H1 (cell line): ENCODE results near the gene MUC4. TPM values are rescaled to one million over a fixed set of nuclear protein-coding genes. Genes with fewer than 3 reads are reported as not detected.

Experiments used
- CTCF ChIA-PET: fragments of 300-600 bp; sonication (Branson Sonifier 250); formaldehyde crosslinking; loops from one replicate; lab custom pipeline; 2021; ENCODE audit not compliant: partially characterized antibody; lab: Charles Lee
- POLR2A ChIA-PET: fragments of 300-600 bp; sonication (Branson Sonifier 250); formaldehyde crosslinking; loops from one replicate; lab custom pipeline; 2021; ENCODE audit warnings: inconsistent platforms; ENCODE audit not compliant: partially characterized antibody; lab: Charles Lee
- DNase-seq, 2 experiments: peaks; one replicate each; pipeline versions ENCODE4 v3.0.0 to v3.0.0-alpha.2; 2010 to 2022; ENCODE audit warnings: low spot score in 2 of 2, low read depth in 1 of 2, mixed read lengths in 1 of 2
- FAIRE-seq: peaks from 2 replicates; lab custom pipeline; 2011; peaks lifted over from hg19 to GRCh38; lab: Jason Lieb, UNC
- H2AFZ ChIP-seq: 2 replicates; pipeline ENCODE4 v1.8.1; 2012; ENCODE audit warnings: low read length, inconsistent platforms
- H2AK5ac ChIP-seq: 2 replicates; pipeline ENCODE4 v1.6.1; 2013; ENCODE audit warnings: low read depth, low read length
- H2BK120ac ChIP-seq: replicated peaks from 2 replicates; pipeline ENCODE3; 2013; ENCODE audit warnings: low read depth, low read length, inconsistent platforms
- H2BK12ac ChIP-seq: 2 replicates; pipeline ENCODE4 v1.6.1; 2013; ENCODE audit warnings: low read depth, low read length
- H2BK15ac ChIP-seq: 2 replicates; pipeline ENCODE4 v1.6.1; 2013; ENCODE audit warnings: low read length
- H2BK20ac ChIP-seq: 2 replicates; pipeline ENCODE4 v1.6.1; 2013; ENCODE audit warnings: low read length
- H2BK5ac ChIP-seq: 2 replicates; pipeline ENCODE4 v1.6.1; 2013; ENCODE audit warnings: low read depth, low read length
- H3K14ac ChIP-seq: 2 replicates; pipeline ENCODE4 v1.6.1; 2013; ENCODE audit warnings: inconsistent platforms; ENCODE audit not compliant: insufficient read length
- H3K18ac ChIP-seq: 2 replicates; pipeline ENCODE4 v1.6.1; 2013; ENCODE audit warnings: low read length; ENCODE audit errors: extremely low read depth
- H3K23ac ChIP-seq: 2 replicates; pipeline ENCODE4 v1.6.1; 2013; ENCODE audit warnings: inconsistent platforms; ENCODE audit not compliant: insufficient read length
- H3K23me2 ChIP-seq: 2 replicates; pipeline ENCODE4 v1.6.1; 2013; ENCODE audit warnings: low read depth, low read length
- H3K27ac ChIP-seq: 2 replicates; pipeline ENCODE4 v1.6.1; 2011; ENCODE audit warnings: low read depth, low read length, inconsistent platforms
- H3K27me3 ChIP-seq, 4 experiments: replicated peaks in 1 of 4; 1 replicate in 1 of 4; 2 replicates in 3 of 4; pipeline versions ENCODE4 v1.6.1 to v1.8.1; 2011 to 2013; ENCODE audit warnings: low read length in 3 of 4, mild to moderate bottlenecking in 3 of 4, inconsistent platforms in 2 of 4, mixed read lengths in 2 of 4, moderate library complexity in 1 of 4; ENCODE audit not compliant: control insufficient read depth in 3 of 4, insufficient read depth in 3 of 4; ENCODE audit errors: extremely low read depth in 1 of 4
- H3K36me3 ChIP-seq, 4 experiments: 2 replicates each; pipeline versions ENCODE4 v1.6.1 to v1.8.1; 2011 to 2013; ENCODE audit warnings: mild to moderate bottlenecking in 4 of 4, low read length in 3 of 4, moderate library complexity in 2 of 4, control low read depth in 1 of 4, inconsistent platforms in 1 of 4; ENCODE audit not compliant: insufficient read depth in 4 of 4, control insufficient read depth in 2 of 4
- H3K4ac ChIP-seq: replicated peaks from 2 replicates; pipeline ENCODE3; 2013; ENCODE audit warnings: low read length, low read depth, mixed read lengths, inconsistent platforms; ENCODE audit not compliant: insufficient read length
- H3K4me1 ChIP-seq, 4 experiments: replicated peaks in 1 of 4; 1 replicate in 1 of 4; 2 replicates in 3 of 4; pipeline versions ENCODE4 v1.6.1 to v1.8.1; 2011 to 2013; ENCODE audit warnings: low read length in 3 of 4, inconsistent platforms in 2 of 4, mixed read lengths in 1 of 4; ENCODE audit not compliant: insufficient read depth in 4 of 4, control insufficient read depth in 3 of 4
- H3K4me2 ChIP-seq, 2 experiments: 2 replicates each; pipeline versions ENCODE4 v1.6.1 to v1.8.1; 2011 to 2013; ENCODE audit warnings: low read depth in 2 of 2, low read length in 2 of 2, control low read depth in 1 of 2, inconsistent platforms in 1 of 2, mild to moderate bottlenecking in 1 of 2; ENCODE audit not compliant: insufficient read depth in 1 of 2
- H3K4me3 ChIP-seq, 4 experiments: fragments of 200-600, 300-600 bp in 1 of 4; sonication (generic), shearing (Covaris generic), sonication (Bioruptor Twin) in 1 of 4; 2 replicates each; pipeline versions ENCODE4 v1.5.1 to v1.8.1; 2011 to 2016; ENCODE audit warnings: low read length in 4 of 4, low read depth in 3 of 4, control low read depth in 2 of 4, inconsistent platforms in 2 of 4, mild to moderate bottlenecking in 2 of 4, mixed read lengths in 1 of 4, moderate library complexity in 1 of 4; ENCODE audit not compliant: insufficient read depth in 2 of 4; ENCODE audit errors: extremely low read depth in 1 of 4
- H3K56ac ChIP-seq: replicated peaks from 2 replicates; pipeline ENCODE3; 2013; ENCODE audit warnings: low read depth, mild to moderate bottlenecking, mixed read lengths, low read length, inconsistent platforms; ENCODE audit not compliant: insufficient read length
- H3K79me1 ChIP-seq: 2 replicates; pipeline ENCODE4 v1.6.1; 2013; ENCODE audit warnings: low read depth, low read length, control low read depth
- H3K79me2 ChIP-seq, 2 experiments: 2 replicates each; pipeline versions ENCODE4 v1.6.1 to v1.8.1; 2012 to 2013; ENCODE audit warnings: low read length in 2 of 2, mild to moderate bottlenecking in 2 of 2, inconsistent platforms in 1 of 2; ENCODE audit not compliant: insufficient read depth in 2 of 2, control insufficient read depth in 1 of 2
- H3K9ac ChIP-seq, 4 experiments: replicated peaks in 1 of 4; 1 replicate in 1 of 4; 2 replicates in 3 of 4; pipeline versions ENCODE4 v1.6.1 to v1.8.1; 2011 to 2013; ENCODE audit warnings: low read depth in 3 of 4, low read length in 3 of 4, control low read depth in 2 of 4, mild to moderate bottlenecking in 2 of 4, moderate library complexity in 2 of 4, inconsistent platforms in 1 of 4; ENCODE audit errors: extremely low read depth in 1 of 4
- H3K9me3 ChIP-seq, 2 experiments: 2 replicates each; pipeline versions ENCODE4 v1.6.1 to v1.8.1; 2012 to 2013; ENCODE audit warnings: mild to moderate bottlenecking in 2 of 2, moderate library complexity in 2 of 2, control low read depth in 1 of 2, inconsistent platforms in 1 of 2, low read depth in 1 of 2, low read length in 1 of 2, mixed read lengths in 1 of 2; ENCODE audit not compliant: insufficient read depth in 2 of 2
- H4K20me1 ChIP-seq, 2 experiments: replicated peaks in 1 of 2; 2 replicates each; pipeline versions ENCODE3 to v1.8.1; 2011 to 2013; ENCODE audit warnings: inconsistent platforms in 2 of 2, low read length in 2 of 2, mild to moderate bottlenecking in 1 of 2; ENCODE audit not compliant: insufficient read depth in 2 of 2, control insufficient read depth in 1 of 2
- H4K5ac ChIP-seq: 2 replicates; pipeline ENCODE4 v1.6.1; 2013; ENCODE audit warnings: low read length, low read depth, mixed read lengths, inconsistent platforms; ENCODE audit not compliant: insufficient read length
- H4K8ac ChIP-seq: 2 replicates; pipeline ENCODE4 v1.8.0; 2013; ENCODE audit warnings: mild to moderate bottlenecking, moderate library complexity, low read length, inconsistent platforms; ENCODE audit not compliant: insufficient read depth; ENCODE audit errors: extremely low read depth
- H4K91ac ChIP-seq: replicated peaks from 2 replicates; pipeline ENCODE3; 2013; ENCODE audit warnings: low read length, mixed read lengths, inconsistent platforms; ENCODE audit not compliant: insufficient read length
- EZH2 ChIP-seq: fragments of 200-600 bp; sonication (generic); IDR thresholded peaks from 2 replicates; pipeline ENCODE4 v1.7.1; 2012; ENCODE audit warnings: low read depth, mild to moderate bottlenecking, moderate library complexity, low read length, inconsistent platforms; ENCODE audit not compliant: severe bottlenecking
- RBBP5 ChIP-seq: IDR thresholded peaks from 2 replicates; pipeline ENCODE4 v1.7.1; 2012; ENCODE audit warnings: low read depth, mild to moderate bottlenecking, inconsistent platforms, low read length, moderate library complexity, borderline replicate concordance
- TAF1 ChIP-seq: IDR thresholded peaks from 2 replicates; pipeline ENCODE4 v1.6.1; 2011; ENCODE audit warnings: mild to moderate bottlenecking, low read depth, low read length
- WGBS, 2 experiments: shearing (Covaris generic) in 1 of 2; methylation state at CpG; one replicate each; pipeline versions ENCODE4 v1.1.6 to v1.1.7; 2013 to 2015; ENCODE audit warnings: low lambda C conversion rate in 2 of 2, mixed read lengths in 2 of 2, inconsistent platforms in 1 of 2, low coverage in 1 of 2, missing lambda C conversion rate in 1 of 2; ENCODE audit not compliant: insufficient replicate concordance in 2 of 2, insufficient coverage in 1 of 2, insufficient read length in 1 of 2; ENCODE audit errors: extremely low coverage in 1 of 2, missing lambda C conversion rate in 1 of 2; 5-methylcytosine and 5-hydroxymethylcytosine counted together
- polyA plus RNA-seq, 7 experiments: library from polyadenylated mRNA; depleted of rRNA in 3 of 7; stranded (reverse) in 5 of 7; unstranded in 2 of 7; fragments of >200 nt in 5 of 7; fragments of 200-250 nt in 2 of 7; gene quantifications; 1 replicate in 5 of 7; 2 replicates in 1 of 7; 4 replicates in 1 of 7; pipeline versions ENCODE4 v1.2.1 to v1.2.3, GENCODE V29; 2011 to 2013; ENCODE audit warnings: missing spikeins in 2 of 7, mixed read lengths in 2 of 7
- total RNA-seq: library from RNA; stranded (reverse); fragmentation: NEBNext Ultra II Directional; extraction: Animal tissue kit (Norgen Biotek cat#: 25700); gene quantifications from 2 replicates; pipeline ENCODE4 v1.2.1, GENCODE V29; 2021

Gene MUC4
- total and polyA plus RNA-seq, 2 of the 8 experiments (the other 6 are each of a cell fraction or from before 2014, with no cell fraction given) = 0.89 to 2.0 TPM

GRCh38 chr3:195823280-195823679 lies 11.6 kb upstream of the MUC4 start:
- H3K56ac ChIP-seq = no peak overlapping the region
- no peak for DNase-seq
- H2AFZ ChIP-seq = no peak overlapping the region
- H2BK120ac ChIP-seq = no peak overlapping the region
- no peak overlapping the region for H2BK20ac ChIP-seq
- H3K4ac ChIP-seq = no peak overlapping the region
- ChIA-PET CTCF (interaction anchor here (1.1 to 2.8 kb wide), 3 partner anchors 22 to 71 kb away, joined by 3 to 18 read pairs (median 3); no protein-coding TSS in a partner anchor), POLR2A (interaction anchor here (1.3 kb wide), 1 partner anchor 75 kb away, joined by 4 read pairs; no protein-coding TSS in a partner anchor)
- H3K14ac ChIP-seq = no peak overlapping the region
- H2BK5ac ChIP-seq = no peak overlapping the region
- H3K18ac ChIP-seq = no peak overlapping the region
- no peak for FAIRE-seq
- H3K79me2 ChIP-seq = no peaks in the 10 kb centered on the region
- 81% methylated on average over 10 of the region's 10 CpGs; no CpG with 5 or more reads in 1 of the 2 experiments for WGBS, 2 experiments
- no peak overlapping the region for H2BK12ac ChIP-seq
- H3K36me3 ChIP-seq = no peaks in the 10 kb centered on the region
- H4K8ac ChIP-seq = no peak overlapping the region
- no peak overlapping the region for H2BK15ac ChIP-seq
- H3K27me3 ChIP-seq = no peaks in the 10 kb centered on the region
- no peak overlapping the region for H3K9ac ChIP-seq
- no peak overlapping the region for H3K4me3 ChIP-seq
- no peaks in the 10 kb centered on the region; a peak in 1 of 7 replicates for H3K4me1 ChIP-seq
- no peaks in the 10 kb centered on the region for H3K9me3 ChIP-seq
- H3K23me2 ChIP-seq = no peaks in the 10 kb centered on the region
- H3K4me2 ChIP-seq = no peak overlapping the region
- no peak overlapping the region for H4K91ac ChIP-seq
- H3K23ac ChIP-seq = no peak overlapping the region
- H3K27ac ChIP-seq = no peak overlapping the region
- no peaks in the 10 kb centered on the region for H4K20me1 ChIP-seq
- TF ChIP-seq TAF1 (no peak), RBBP5 (no peak), EZH2 (no peak)
- TF ChIP-seq, all 59 proteins: peak for 0
- H4K5ac ChIP-seq = no peak overlapping the region
- H2AK5ac ChIP-seq = no peak overlapping the region
- H3K79me1 ChIP-seq = no peaks in the 10 kb centered on the region
